B cell (primary cell): ENCODE data around the gene CYP26C1. TPM values are rescaled to one million over a fixed set of nuclear protein-coding genes. Genes with fewer than 3 reads are reported as not detected.

Source experiments
- ATAC-seq: fragments of 200-7000 bp; cut with Tn5 transposase; one replicate; pipeline ENCODE4 v1.10.0; 2021; ENCODE audit warnings: low read depth, mild to moderate bottlenecking, moderate number of reproducible peaks, moderate library complexity
- CTCF ChIA-PET: fragments of 350-600 bp; sonication (Branson Sonifier 250); formaldehyde crosslinking; loops from one replicate; lab custom pipeline; 2021; ENCODE audit warnings: antibody characterized with exemption, inconsistent platforms; lab: Charles Lee
- POLR2A ChIA-PET: fragments of 350-600 bp; sonication (Branson Sonifier 250); formaldehyde crosslinking; loops from one replicate; lab custom pipeline; 2021; ENCODE audit warnings: antibody characterized with exemption; lab: Charles Lee
- DNase-seq: peaks from one replicate; pipeline ENCODE4 v3.0.0; 2013
- H2AFZ ChIP-seq: 2 replicates; pipeline ENCODE4 v1.6.1; 2012; ENCODE audit warnings: mild to moderate bottlenecking, low read depth, low read length; ENCODE audit not compliant: insufficient read depth, poor library complexity, severe bottlenecking
- H3K27ac ChIP-seq, 2 donors: 1 replicate in 1 of 2; 2 replicates in 1 of 2; pipeline ENCODE4 v1.5.1; 2012 to 2013; ENCODE audit warnings: low read length in 2 of 2, mild to moderate bottlenecking in 2 of 2, moderate library complexity in 1 of 2
- H3K27me3 ChIP-seq, 4 experiments: fragments of 200-600 bp in 1 of 4; sonication (generic) in 1 of 4; replicated peaks in 1 of 4; 1 replicate in 2 of 4; 2 replicates in 2 of 4; pipeline versions ENCODE4 v1.6.1 to v1.7.0; 2013 to 2016; ENCODE audit warnings: low read length in 3 of 4, mild to moderate bottlenecking in 2 of 4, mixed read lengths in 1 of 4, moderate library complexity in 1 of 4; ENCODE audit not compliant: insufficient read depth in 4 of 4, control insufficient read depth in 3 of 4; ENCODE audit errors: control extremely low read depth in 1 of 4
- H3K36me3 ChIP-seq, 2 experiments: replicated peaks in 1 of 2; 1 replicate in 1 of 2; 2 replicates in 1 of 2; pipeline versions ENCODE4 v1.6.1 to v1.7.1; 2013; ENCODE audit warnings: low read length in 1 of 2; ENCODE audit not compliant: insufficient read depth in 2 of 2, control insufficient read depth in 1 of 2; ENCODE audit errors: control extremely low read depth in 1 of 2, extremely low read depth in 1 of 2
- H3K4me1 ChIP-seq, 2 donors: fragments of 200-600 bp in 1 of 2; sonication (generic) in 1 of 2; 1 replicate in 1 of 2; 2 replicates in 1 of 2; pipeline versions ENCODE4 v1.5.1 to v1.6.1; 2013 to 2017; ENCODE audit warnings: low read length in 2 of 2; ENCODE audit not compliant: control insufficient read depth in 2 of 2, insufficient read depth in 2 of 2
- H3K4me2 ChIP-seq: replicated peaks from 2 replicates; pipeline ENCODE3; 2012; ENCODE audit warnings: mild to moderate bottlenecking, low read depth, low read length; ENCODE audit not compliant: poor library complexity, severe bottlenecking
- H3K4me3 ChIP-seq, 5 experiments: fragments of 200-600 bp in 1 of 5; sonication (generic) in 1 of 5; 1 replicate in 3 of 5; 2 replicates in 2 of 5; pipeline versions ENCODE4 v1.5.1 to v1.7.0; 2011 to 2016; ENCODE audit warnings: low read length in 4 of 5, mild to moderate bottlenecking in 4 of 5, low read depth in 2 of 5, control low read depth in 1 of 5, moderate library complexity in 1 of 5; ENCODE audit not compliant: insufficient read depth in 1 of 5; ENCODE audit errors: control extremely low read depth in 1 of 5, extremely low read depth in 1 of 5
- H3K79me2 ChIP-seq: fragments of 200-600 bp; sonication (generic); one replicate; pipeline ENCODE4 v1.6.0; 2016; ENCODE audit warnings: low read length; ENCODE audit not compliant: control insufficient read depth, insufficient read depth
- H3K9ac ChIP-seq: fragments of 200-600 bp; sonication (generic); 2 replicates; pipeline ENCODE4 v1.6.1; 2017; ENCODE audit warnings: mild to moderate bottlenecking, low read length, moderate library complexity
- H3K9me3 ChIP-seq, 3 donors: one replicate each; pipeline versions ENCODE4 v1.6.1 to v1.7.1; 2013; ENCODE audit warnings: low read length in 2 of 3; ENCODE audit not compliant: control insufficient read depth in 2 of 3, insufficient read depth in 1 of 3; ENCODE audit errors: control extremely low read depth in 1 of 3
- H4K20me1 ChIP-seq: 2 replicates; pipeline ENCODE4 v1.6.0; 2012; ENCODE audit warnings: mild to moderate bottlenecking, low read length; ENCODE audit not compliant: insufficient read depth, control insufficient read depth, poor library complexity, severe bottlenecking
- H3K27ac Mint-ChIP-seq: one replicate; pipeline ENCODE4 v1.8.0; 2021; ENCODE audit warnings: mixed read lengths
- H3K27me3 Mint-ChIP-seq: one replicate; pipeline ENCODE4 v1.8.0; 2021; ENCODE audit warnings: mixed read lengths
- H3K4me1 Mint-ChIP-seq: one replicate; pipeline ENCODE4 v1.8.0; 2021; ENCODE audit warnings: mixed read lengths
- H3K4me3 Mint-ChIP-seq: one replicate; pipeline ENCODE4 v1.8.0; 2021; ENCODE audit warnings: mixed read lengths
- H3K9me3 Mint-ChIP-seq: one replicate; pipeline ENCODE4 v1.8.0; 2022; ENCODE audit warnings: mixed read lengths; ENCODE audit not compliant: insufficient read depth
- EZH2 ChIP-seq: IDR thresholded peaks from 2 replicates; pipeline ENCODE4 v1.6.1; 2012; ENCODE audit warnings: borderline replicate concordance, low read depth, mild to moderate bottlenecking, moderate library complexity, low read length; ENCODE audit not compliant: insufficient read depth, poor library complexity, severe bottlenecking
- WGBS: methylation state at CpG from one replicate; pipeline ENCODE4 v1.1.5; 2013; ENCODE audit warnings: missing lambda C conversion rate; ENCODE audit not compliant: insufficient coverage; 5-methylcytosine and 5-hydroxymethylcytosine counted together
- intact Hi-C: fragments of 100-400 bp; cut with micrococcal nuclease; formaldehyde crosslinking; loops from one replicate; pipeline ENCODE4 v1.10.0; 2022
- polyA plus RNA-seq: library from polyadenylated mRNA; depleted of rRNA; stranded (reverse); fragments of >200 nt; gene quantifications from 2 replicates; pipeline ENCODE4 v1.2.3, GENCODE V29; 2012
- total RNA-seq, 2 donors: library from RNA; stranded (reverse); fragments of 120-200 nt in 1 of 2; gene quantifications; 1 replicate in 1 of 2; 2 replicates in 1 of 2; pipeline versions ENCODE4 v1.2.3 to v1.2.4, GENCODE V29; 2013 to 2022
- TF ChIP-seq, protein P1 (sequence below): fragments of 200-600 bp; IDR thresholded peaks from one replicate; pipeline ENCODE4 v1.8.0; 2022; ENCODE audit warnings: antibody characterized with exemption, mild to moderate bottlenecking

The CYP26C1 gene
- total and polyA plus RNA-seq, 2 donors (not counting 1 experiment from before 2014, with no cell fraction given): 0.01 to 0.57 TPM

DNA sequence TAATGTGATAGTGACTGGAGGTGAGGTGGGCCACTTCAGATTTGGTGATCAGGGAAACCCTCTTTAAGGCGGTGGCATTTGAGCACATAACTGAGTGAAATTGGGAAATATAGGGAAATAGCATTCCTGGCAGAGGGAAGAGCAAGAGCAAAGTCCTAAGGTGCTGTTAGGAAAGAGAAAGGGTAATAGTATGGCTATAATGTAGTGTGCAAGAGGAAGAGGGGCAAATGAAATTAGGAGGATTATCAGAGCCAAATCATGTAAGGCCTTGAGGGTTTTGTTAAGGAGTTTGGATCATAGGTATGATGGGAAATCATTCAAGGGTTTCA, 27.8 kb upstream of the CYP26C1 start:
- H3K4me1 ChIP-seq: no peaks in the 10 kb centered on the region
- 100% methylated on average over 1 of the region's 1 CpG for WGBS
- H3K4me2 ChIP-seq: no peak overlapping the region
- no peaks in the 10 kb centered on the region for H3K27me3 Mint-ChIP-seq
- no peak for TF ChIP-seq EZH2
- TF ChIP-seq, protein P1, sequence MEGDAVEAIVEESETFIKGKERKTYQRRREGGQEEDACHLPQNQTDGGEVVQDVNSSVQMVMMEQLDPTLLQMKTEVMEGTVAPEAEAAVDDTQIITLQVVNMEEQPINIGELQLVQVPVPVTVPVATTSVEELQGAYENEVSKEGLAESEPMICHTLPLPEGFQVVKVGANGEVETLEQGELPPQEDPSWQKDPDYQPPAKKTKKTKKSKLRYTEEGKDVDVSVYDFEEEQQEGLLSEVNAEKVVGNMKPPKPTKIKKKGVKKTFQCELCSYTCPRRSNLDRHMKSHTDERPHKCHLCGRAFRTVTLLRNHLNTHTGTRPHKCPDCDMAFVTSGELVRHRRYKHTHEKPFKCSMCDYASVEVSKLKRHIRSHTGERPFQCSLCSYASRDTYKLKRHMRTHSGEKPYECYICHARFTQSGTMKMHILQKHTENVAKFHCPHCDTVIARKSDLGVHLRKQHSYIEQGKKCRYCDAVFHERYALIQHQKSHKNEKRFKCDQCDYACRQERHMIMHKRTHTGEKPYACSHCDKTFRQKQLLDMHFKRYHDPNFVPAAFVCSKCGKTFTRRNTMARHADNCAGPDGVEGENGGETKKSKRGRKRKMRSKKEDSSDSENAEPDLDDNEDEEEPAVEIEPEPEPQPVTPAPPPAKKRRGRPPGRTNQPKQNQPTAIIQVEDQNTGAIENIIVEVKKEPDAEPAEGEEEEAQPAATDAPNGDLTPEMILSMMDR: no peak
- H2AFZ ChIP-seq: no peak overlapping the region
- H4K20me1 ChIP-seq: no peaks in the 10 kb centered on the region
- H3K79me2 ChIP-seq: no peaks in the 10 kb centered on the region
- H3K4me3 ChIP-seq: no peak overlapping the region
- H3K4me3 Mint-ChIP-seq: no peak overlapping the region
- ChIA-PET POLR2A (no interaction called here), CTCF (no interaction called here)
- no peaks in the 10 kb centered on the region for H3K9me3 ChIP-seq
- no peaks in the 10 kb centered on the region for H3K4me1 Mint-ChIP-seq
- DNase-seq: no peak
- H3K9me3 Mint-ChIP-seq: no peaks in the 10 kb centered on the region
- intact Hi-C loops: no loop called here
- H3K36me3 ChIP-seq: peaks cover 0 to 2% of the 10 kb centered on the region in 2 experiments
- H3K27ac Mint-ChIP-seq: no peak overlapping the region
- no peak for ATAC-seq
- no peak overlapping the region for H3K27ac ChIP-seq
- no peak overlapping the region for H3K9ac ChIP-seq
- H3K27me3 ChIP-seq: no peaks in the 10 kb centered on the region

DNA sequence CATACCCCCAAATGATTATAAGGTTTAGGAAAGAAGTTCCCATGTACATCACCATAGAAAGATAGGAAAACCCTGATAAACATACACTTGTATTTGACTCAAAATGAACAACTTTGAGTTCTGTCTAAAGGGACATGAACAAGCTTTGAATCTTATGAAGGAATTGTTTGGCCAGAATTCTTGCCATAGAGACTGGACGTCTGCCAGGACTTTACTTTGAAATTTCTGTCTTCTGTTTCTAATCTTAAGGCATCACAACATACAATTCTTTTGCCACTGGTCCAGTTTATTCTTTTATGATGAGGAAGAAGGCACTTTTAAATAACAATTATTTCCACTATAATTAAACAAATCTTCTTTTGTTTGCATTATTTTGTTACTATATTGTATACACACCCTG, 26.2 kb upstream of the CYP26C1 start:
- WGBS: no CpG with 5 or more reads among the region's 1 CpG
- H3K27ac Mint-ChIP-seq: no peak overlapping the region
- intact Hi-C loops: no loop called here
- ChIA-PET CTCF (no interaction called here), POLR2A (no interaction called here)
- H3K4me3 ChIP-seq: no peak overlapping the region
- no peaks in the 10 kb centered on the region for H4K20me1 ChIP-seq
- no peaks in the 10 kb centered on the region for H3K9me3 Mint-ChIP-seq
- no peak overlapping the region for H3K9ac ChIP-seq
- no peaks in the 10 kb centered on the region for H3K9me3 ChIP-seq
- H3K4me2 ChIP-seq: no peak overlapping the region
- no peak overlapping the region for H2AFZ ChIP-seq
- peaks cover 2 to 3% of the 10 kb centered on the region in 2 donors for H3K4me1 ChIP-seq
- H3K27ac ChIP-seq: no peak overlapping the region
- DNase-seq (no peak), ATAC-seq (no peak)
- TF ChIP-seq, protein P1: no peak
- TF ChIP-seq EZH2: no peak
- H3K27me3 Mint-ChIP-seq: no peaks in the 10 kb centered on the region
- no peaks in the 10 kb centered on the region for H3K79me2 ChIP-seq
- H3K36me3 ChIP-seq: peaks cover 0 to 2% of the 10 kb centered on the region in 2 experiments
- peaks cover 4% of the 10 kb centered on the region for H3K4me1 Mint-ChIP-seq
- H3K27me3 ChIP-seq: no peaks in the 10 kb centered on the region
- no peak overlapping the region for H3K4me3 Mint-ChIP-seq
